Stimulated activated naive CD4-positive, alpha-beta T cell treated with Interleukin-2 at 50 U/mL for 16 hours (primary cell): ENCODE results near the gene PCSK6.
A peak's percentile ranks its signal among the peaks of the same experiment; 100 is the strongest.

ENCODE experiments used
- DNase-seq: peaks from one replicate; lab custom pipeline; 2025; lab: John Stamatoyannopoulos, UW

PCSK6 gene

GRCh38 chr15:101325263-101326025 lies 164.1 kb downstream of the PCSK6 start:
- DNase-seq, result no peak

GRCh38 chr15:101324524-101325177 lies 164.9 kb downstream of the PCSK6 start:
- no peak for DNase-seq

GRCh38 chr15:101323793-101324523 lies 165.5 kb downstream of the PCSK6 start:
- DNase-seq, result no peak

GRCh38 chr15:101322854-101323477 lies 166.5 kb downstream of the PCSK6 start:
- no peak for DNase-seq

- no peak for DNase-seq
Observed at GRCh38 chr15:101322016-101322695, 167.4 kb downstream of the PCSK6 start.

- peak; percentile 39 for DNase-seq
Observed at GRCh38 chr15:101320501-101321052, 168.9 kb downstream of the PCSK6 start.

- no peak for DNase-seq
Observed at GRCh38 chr15:101318839-101319238, 170.7 kb downstream of the PCSK6 start.

- no peak for DNase-seq
Observed at GRCh38 chr15:101318147-101318819, 171.2 kb downstream of the PCSK6 start.

- no peak for DNase-seq
Observed at GRCh38 chr15:101317336-101317872, 172.1 kb downstream of the PCSK6 start.

- no peak for DNase-seq
Observed at GRCh38 chr15:101316529-101316928, 173.0 kb downstream of the PCSK6 start.

GRCh38 chr15:101315736-101316135 lies 173.8 kb downstream of the PCSK6 start:
- no peak for DNase-seq

GRCh38 chr15:101314336-101315125 lies 175.0 kb downstream of the PCSK6 start:
- DNase-seq, result no peak

- DNase-seq, result no peak
Observed at GRCh38 chr15:101313041-101313761, 176.3 kb downstream of the PCSK6 start.

GRCh38 chr15:101310508-101310907 lies 179.0 kb downstream of the PCSK6 start:
- DNase-seq, result no peak

GRCh38 chr15:101310161-101310480 lies 179.4 kb downstream of the PCSK6 start:
- no peak for DNase-seq

GRCh38 chr15:101309436-101310160 lies 179.9 kb downstream of the PCSK6 start:
- DNase-seq, result no peak

GRCh38 chr15:101308604-101309435 lies 180.7 kb downstream of the PCSK6 start:
- no peak for DNase-seq
